Smooth muscle cell (in vitro differentiated cells): Measurements from ENCODE around the gene SMAD6. TPM values are rescaled to one million over a fixed set of nuclear protein-coding genes. Genes with fewer than 3 reads are reported as not detected.

Experiments
- DNase-seq: peaks from one replicate; lab custom pipeline; 2025; ENCODE audit not compliant: unreplicated experiment; lab: John Stamatoyannopoulos, UW
- H2AFZ ChIP-seq: fragments of 200-600 bp; sonication (generic); 2 replicates; pipeline ENCODE4 v1.6.0; 2016; ENCODE audit warnings: antibody characterized with exemption, low read depth, mild to moderate bottlenecking
- H3F3A ChIP-seq: fragments of 200-600 bp; sonication (generic); 2 replicates; pipeline ENCODE4 v1.6.0; 2017; ENCODE audit warnings: antibody characterized with exemption, low read depth
- H3K27ac ChIP-seq: fragments of 200-600 bp; sonication (generic); 2 replicates; pipeline ENCODE4 v1.5.1; 2016; ENCODE audit warnings: low read depth, mild to moderate bottlenecking
- H3K27me3 ChIP-seq: fragments of 200-600 bp; sonication (generic); 2 replicates; pipeline ENCODE4 v1.6.1; 2016; ENCODE audit warnings: low read depth, mild to moderate bottlenecking
- H3K36me3 ChIP-seq: fragments of 200-600 bp; sonication (generic); 2 replicates; pipeline ENCODE4 v1.5.1; 2016; ENCODE audit warnings: low read depth
- H3K4me1 ChIP-seq: fragments of 200-600 bp; sonication (generic); 2 replicates; pipeline ENCODE4 v1.5.1; 2016; ENCODE audit warnings: low read depth
- H3K4me2 ChIP-seq: fragments of 200-600 bp; sonication (generic); 2 replicates; pipeline ENCODE4 v1.6.0; 2016; ENCODE audit warnings: mild to moderate bottlenecking
- H3K4me3 ChIP-seq: fragments of 200-600 bp; sonication (generic); 2 replicates; pipeline ENCODE4 v1.5.1; 2016; ENCODE audit warnings: mild to moderate bottlenecking
- H3K79me2 ChIP-seq: fragments of 200-600 bp; sonication (generic); 2 replicates; pipeline ENCODE4 v1.6.0; 2016; ENCODE audit warnings: low read depth, mild to moderate bottlenecking
- H3K9ac ChIP-seq: fragments of 200-600 bp; sonication (generic); 2 replicates; pipeline ENCODE4 v1.6.0; 2016; ENCODE audit warnings: low read depth
- H3K9me3 ChIP-seq: fragments of 200-600 bp; sonication (generic); replicated peaks from 2 replicates; pipeline ENCODE4 v1.5.1; 2016; ENCODE audit warnings: low read depth
- H4K20me1 ChIP-seq: fragments of 200-600 bp; sonication (generic); 2 replicates; pipeline ENCODE4 v1.6.0; 2016; ENCODE audit warnings: low read depth
- WGBS: methylation state at CpG from one replicate; pipeline ENCODE4 v1.1.7; 2016; ENCODE audit warnings: low lambda C conversion rate; 5-methylcytosine and 5-hydroxymethylcytosine counted together
- polyA plus RNA-seq: library from polyadenylated mRNA; unstranded; fragments of >200 nt; fragmentation: Nextera tagmentation; extraction: Ambion mirVana; gene quantifications from 2 replicates; pipeline ENCODE4 v1.2.1, GENCODE V29; 2016
- total RNA-seq: library from RNA; depleted of rRNA; stranded (reverse); fragments of >200 nt; gene quantifications from 2 replicates; pipeline ENCODE4 v1.2.3, GENCODE V29; 2014
- TF ChIP-seq, protein P1 (sequence below): fragments of 200-600 bp; sonication (generic); IDR thresholded peaks from 2 replicates; pipeline ENCODE4 v1.5.1; 2017; ENCODE audit warnings: borderline replicate concordance, mild to moderate bottlenecking, antibody characterized with exemption; ENCODE audit not compliant: insufficient read depth, poor library complexity, severe bottlenecking

Gene SMAD6
- total and polyA plus RNA-seq, 2 experiments from 2014 or later, result 42.6 to 44.0 TPM

DNA sequence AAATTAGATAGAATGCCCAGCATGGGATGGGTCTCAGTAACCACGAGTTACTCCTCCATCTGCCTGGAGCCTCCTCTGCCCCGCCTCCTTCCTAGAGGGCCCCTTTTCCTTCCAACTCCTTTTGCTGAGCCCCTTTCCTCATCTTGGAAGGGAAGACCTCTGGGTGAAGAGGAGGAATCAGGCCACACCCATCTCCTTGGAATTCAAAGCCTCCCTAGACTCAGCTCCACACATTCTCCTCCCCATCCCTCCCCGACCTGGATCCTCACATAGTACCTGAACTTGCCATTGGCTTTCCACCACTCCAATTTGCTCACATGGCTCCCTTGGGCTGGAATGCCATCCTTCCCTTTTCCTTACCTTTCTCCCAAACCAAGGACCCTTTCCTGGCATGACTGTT lies 128.8 kb downstream of the SMAD6 start:
- no peaks in the 10 kb centered on the region for H3K9me3 ChIP-seq
- no peak overlapping the region for H3K27ac ChIP-seq
- H3K79me2 ChIP-seq, result no peaks in the 10 kb centered on the region
- no peaks in the 10 kb centered on the region for H3K36me3 ChIP-seq
- DNase-seq, result no peak
- no peak overlapping the region for H3K4me3 ChIP-seq
- TF ChIP-seq, protein P1, sequence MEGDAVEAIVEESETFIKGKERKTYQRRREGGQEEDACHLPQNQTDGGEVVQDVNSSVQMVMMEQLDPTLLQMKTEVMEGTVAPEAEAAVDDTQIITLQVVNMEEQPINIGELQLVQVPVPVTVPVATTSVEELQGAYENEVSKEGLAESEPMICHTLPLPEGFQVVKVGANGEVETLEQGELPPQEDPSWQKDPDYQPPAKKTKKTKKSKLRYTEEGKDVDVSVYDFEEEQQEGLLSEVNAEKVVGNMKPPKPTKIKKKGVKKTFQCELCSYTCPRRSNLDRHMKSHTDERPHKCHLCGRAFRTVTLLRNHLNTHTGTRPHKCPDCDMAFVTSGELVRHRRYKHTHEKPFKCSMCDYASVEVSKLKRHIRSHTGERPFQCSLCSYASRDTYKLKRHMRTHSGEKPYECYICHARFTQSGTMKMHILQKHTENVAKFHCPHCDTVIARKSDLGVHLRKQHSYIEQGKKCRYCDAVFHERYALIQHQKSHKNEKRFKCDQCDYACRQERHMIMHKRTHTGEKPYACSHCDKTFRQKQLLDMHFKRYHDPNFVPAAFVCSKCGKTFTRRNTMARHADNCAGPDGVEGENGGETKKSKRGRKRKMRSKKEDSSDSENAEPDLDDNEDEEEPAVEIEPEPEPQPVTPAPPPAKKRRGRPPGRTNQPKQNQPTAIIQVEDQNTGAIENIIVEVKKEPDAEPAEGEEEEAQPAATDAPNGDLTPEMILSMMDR, result no peak
- no peaks in the 10 kb centered on the region for H4K20me1 ChIP-seq
- no peak overlapping the region for H3K4me2 ChIP-seq
- no peak overlapping the region for H2AFZ ChIP-seq
- 82% methylated on average over 3 of the region's 3 CpGs for WGBS
- H3K27me3 ChIP-seq, result no peaks in the 10 kb centered on the region
- H3F3A ChIP-seq, result peaks cover 3% of the 10 kb centered on the region
- no peak overlapping the region for H3K9ac ChIP-seq
- H3K4me1 ChIP-seq, result peaks cover 18% of the 10 kb centered on the region

DNA sequence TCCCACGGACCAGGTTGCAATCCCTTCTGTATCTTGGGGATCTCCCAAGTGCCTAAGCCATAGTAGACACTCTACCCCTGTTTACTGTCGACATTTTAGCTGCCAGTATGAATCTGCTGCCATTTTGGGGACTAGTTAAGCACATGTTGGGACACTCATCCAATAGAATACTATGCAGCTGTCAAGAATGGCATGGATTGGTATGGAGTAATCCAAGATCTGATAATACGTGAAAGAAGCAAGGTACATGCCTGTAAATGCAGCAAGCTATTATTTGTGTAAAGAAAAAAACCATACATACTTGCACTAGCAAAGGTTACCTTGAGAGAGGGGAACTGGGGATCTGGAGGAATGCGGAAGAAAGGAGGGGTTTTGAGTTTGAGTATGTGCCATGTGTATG lies 129.3 kb downstream of the SMAD6 start:
- peaks cover 18% of the 10 kb centered on the region for H3K4me1 ChIP-seq

DNA sequence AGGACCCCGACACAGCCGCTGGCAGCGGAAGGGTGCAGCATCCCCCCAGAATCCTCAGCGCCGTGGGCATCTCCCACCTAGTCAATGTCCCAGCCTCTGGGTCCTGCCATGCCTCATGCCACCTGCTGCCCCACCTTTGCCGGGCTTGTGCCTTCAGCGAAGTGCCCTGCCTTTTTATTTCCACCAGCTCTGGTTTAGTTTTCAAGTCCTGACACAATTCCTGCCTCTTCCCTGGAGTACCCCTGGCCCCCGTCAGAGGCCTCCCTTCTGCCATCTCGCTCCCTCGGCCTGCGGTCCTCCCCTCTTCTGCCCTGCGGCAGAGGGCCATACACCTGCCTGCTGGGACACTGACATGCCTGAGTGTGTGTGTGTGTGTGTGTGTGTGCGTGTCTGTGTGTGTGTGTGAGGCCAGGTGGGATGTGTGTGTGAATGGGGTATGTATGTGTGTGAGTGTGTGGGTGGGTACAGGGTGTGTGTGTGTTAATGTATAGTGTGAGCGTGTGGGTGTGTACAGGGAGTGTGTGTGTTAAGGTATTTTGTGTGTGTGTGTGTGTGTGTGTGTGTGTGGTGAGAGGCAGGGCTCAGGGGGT lies 129.9 kb downstream of the SMAD6 start:
- Histone ChIP-seq H3K9ac (no peak overlapping the region), H3K79me2 (no peaks in the 10 kb centered on the region), H3K27me3 (no peaks in the 10 kb centered on the region), H3K36me3 (no peaks in the 10 kb centered on the region), H3K4me3 (no peak overlapping the region), H3K27ac (no peak overlapping the region), H3K4me2 (no peak overlapping the region), H2AFZ (no peak overlapping the region), H4K20me1 (no peaks in the 10 kb centered on the region), H3K4me1 (peaks cover 14% of the 10 kb centered on the region), H3K9me3 (no peaks in the 10 kb centered on the region), H3F3A (peaks cover 3% of the 10 kb centered on the region)
- TF ChIP-seq, protein P1, result no peak
- WGBS, result 96% methylated on average over 14 of the region's 14 CpGs
- DNase-seq, result no peak

More for the DNA sequence above, 129.3 kb downstream of the SMAD6 start:
- Histone ChIP-seq H4K20me1 (no peaks in the 10 kb centered on the region), H3K27ac (no peak overlapping the region), H2AFZ (no peak overlapping the region), H3K27me3 (no peaks in the 10 kb centered on the region), H3K4me3 (no peak overlapping the region), H3F3A (peaks cover 3% of the 10 kb centered on the region), H3K79me2 (no peaks in the 10 kb centered on the region), H3K9me3 (no peaks in the 10 kb centered on the region), H3K4me2 (no peak overlapping the region), H3K9ac (no peak overlapping the region), H3K36me3 (no peaks in the 10 kb centered on the region)
- DNase-seq, result no peak
- WGBS, result 95% methylated on average over 4 of the region's 4 CpGs
- TF ChIP-seq, protein P1, result no peak

Other genes starting within 250 kb of the SMAD6 start
- gene SNAPC5, start 204.5 kb upstream of the SMAD6 start, total RNA-seq, result 12.9 and 19.1 TPM in 2 replicates
- gene SNAPC5, start 204.5 kb upstream of the SMAD6 start, polyA plus RNA-seq, result 27.0 TPM in 2 replicates
- 3,841 and 4,095 TPM in 2 replicates for gene RPL4, start 197.4 kb upstream of the SMAD6 start, total RNA-seq
- gene RPL4, start 197.4 kb upstream of the SMAD6 start, polyA plus RNA-seq, result 732 and 782 TPM in 2 replicates
- gene ZWILCH, start 196.9 kb upstream of the SMAD6 start, total RNA-seq, result 17.9 and 22.5 TPM in 2 replicates
- 17.7 and 22.5 TPM in 2 replicates for gene ZWILCH, start 196.9 kb upstream of the SMAD6 start, polyA plus RNA-seq
- 6.4 and 6.5 TPM in 2 replicates for gene LCTL, start 136.2 kb upstream of the SMAD6 start, total RNA-seq
- gene LCTL, start 136.2 kb upstream of the SMAD6 start, polyA plus RNA-seq, result 3.1 and 4.3 TPM in 2 replicates